ENCODE data around the gene SBNO2.
"Not testable (repeated sequence)": the region's sequence is repeated elsewhere in the genome, so short reads cannot be mapped to it uniquely, and the experiment has no call there.

Gene SBNO2

DNA sequence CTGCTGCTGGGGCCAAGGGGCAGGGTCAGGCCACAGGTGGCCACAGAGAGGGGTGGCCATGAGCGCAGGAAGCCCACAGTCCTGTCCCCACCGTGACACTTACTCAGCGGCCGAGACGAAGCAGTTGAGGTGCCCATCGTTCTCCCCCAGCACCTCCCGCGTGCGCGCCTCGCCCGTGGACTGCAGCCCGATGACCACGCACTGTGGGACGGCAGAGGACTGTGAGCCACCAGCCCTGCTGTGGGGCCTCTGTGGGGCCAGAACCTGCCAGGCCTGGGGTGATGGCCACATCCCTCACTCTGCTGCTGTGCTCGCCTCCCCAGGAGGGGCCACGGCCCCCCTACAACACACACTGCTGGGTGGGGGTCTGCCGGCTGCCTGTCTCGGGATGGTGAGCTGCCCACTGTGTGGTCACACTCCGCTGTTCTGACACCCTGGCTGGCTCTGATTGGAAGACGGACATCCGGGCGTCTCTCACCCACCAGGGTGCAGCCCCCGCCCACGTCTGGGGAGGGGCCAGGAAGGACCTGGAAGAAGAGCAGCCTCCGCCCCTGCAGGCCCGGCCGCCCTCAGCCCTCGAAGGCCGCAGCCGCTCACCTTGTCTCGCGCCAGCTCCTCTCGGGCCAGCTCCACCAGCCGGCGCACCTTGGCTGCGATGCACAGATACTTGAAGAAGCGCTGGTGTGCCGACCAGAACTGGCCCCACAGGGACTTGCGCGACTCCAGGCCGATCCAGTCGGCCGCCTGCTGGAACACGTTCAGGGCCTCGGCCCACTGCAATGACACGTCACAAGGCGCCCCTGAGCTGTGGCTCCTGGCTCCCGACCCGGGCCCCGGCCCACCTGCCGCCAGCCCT is 57.1 kb downstream of the SBNO2 start:
- no peak for DNase-seq

GRCh38 chr19:1115646-1116420 is 58.2 kb downstream of the SBNO2 start:
- no peak for DNase-seq

DNA sequence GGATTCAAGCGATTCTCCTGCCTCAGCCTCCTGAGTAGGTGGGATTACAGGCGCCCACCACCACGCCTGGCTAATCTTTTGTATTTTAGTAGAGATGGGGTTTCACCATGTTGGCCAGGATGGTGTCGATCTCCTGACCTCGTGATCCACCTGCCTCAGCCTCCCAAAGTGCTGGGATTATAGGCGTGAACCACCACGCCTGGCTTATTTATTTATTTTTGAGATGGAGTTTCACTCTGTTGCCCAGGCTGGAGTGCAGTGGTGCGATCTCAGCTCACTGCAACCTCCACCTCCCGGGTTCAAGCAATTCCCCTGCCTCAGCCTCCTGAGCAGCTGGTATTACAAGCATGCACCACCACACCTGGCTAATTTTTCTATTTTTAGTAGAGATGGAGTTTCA is 59.3 kb downstream of the SBNO2 start:
- DNase-seq, result not testable (repeated sequence)

GRCh38 chr19:1113986-1114483 is 60.0 kb downstream of the SBNO2 start:
- DNase-seq, result no peak

DNA sequence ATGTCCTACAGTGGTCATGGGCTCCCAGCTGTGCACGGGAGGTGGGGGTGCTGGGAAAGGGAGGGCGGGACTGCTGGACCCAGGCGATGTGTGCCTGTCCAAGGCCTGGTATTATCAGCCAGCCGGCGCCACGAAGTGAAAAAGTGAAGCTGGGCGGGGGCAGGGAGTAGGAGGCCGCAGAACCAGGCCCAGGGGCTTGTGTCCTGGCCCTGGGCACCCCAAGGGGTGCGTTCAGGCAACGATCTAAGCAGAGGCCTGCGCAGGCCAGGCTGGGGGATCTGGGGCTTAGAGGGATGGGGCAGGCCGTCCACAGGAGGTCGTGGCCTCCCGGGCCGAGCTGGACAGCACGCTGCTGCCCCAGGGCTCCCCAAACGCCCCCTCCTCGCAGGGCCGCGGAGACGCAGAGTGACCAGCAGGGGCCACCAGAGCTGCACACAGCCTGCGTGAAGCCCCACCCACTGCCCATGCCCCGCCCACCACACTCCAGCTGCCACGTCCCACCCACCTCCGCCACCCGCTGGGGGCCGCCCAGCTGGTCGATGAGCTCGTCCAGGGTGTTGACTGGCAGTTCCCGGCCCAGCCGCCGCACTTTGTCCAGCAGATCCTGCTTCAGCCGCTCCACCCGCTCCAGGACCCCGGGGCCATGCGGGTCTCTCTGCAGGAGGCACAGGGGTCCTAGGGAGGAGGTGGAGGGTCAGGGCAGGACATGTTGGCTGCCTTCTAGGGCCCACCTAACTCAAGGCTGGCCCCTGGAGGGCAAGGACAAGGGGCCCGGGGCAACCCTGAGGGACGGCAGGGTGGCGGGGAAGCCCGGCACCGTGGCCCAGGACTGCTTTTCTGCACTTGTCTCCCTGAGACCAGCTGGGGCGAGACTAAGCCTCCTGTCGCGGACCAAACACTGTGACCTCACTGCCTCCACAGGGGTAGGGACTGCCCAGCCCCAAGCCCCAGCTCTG is 60.8 kb downstream of the SBNO2 start:
- peak; percentile 81 for DNase-seq

DNA sequence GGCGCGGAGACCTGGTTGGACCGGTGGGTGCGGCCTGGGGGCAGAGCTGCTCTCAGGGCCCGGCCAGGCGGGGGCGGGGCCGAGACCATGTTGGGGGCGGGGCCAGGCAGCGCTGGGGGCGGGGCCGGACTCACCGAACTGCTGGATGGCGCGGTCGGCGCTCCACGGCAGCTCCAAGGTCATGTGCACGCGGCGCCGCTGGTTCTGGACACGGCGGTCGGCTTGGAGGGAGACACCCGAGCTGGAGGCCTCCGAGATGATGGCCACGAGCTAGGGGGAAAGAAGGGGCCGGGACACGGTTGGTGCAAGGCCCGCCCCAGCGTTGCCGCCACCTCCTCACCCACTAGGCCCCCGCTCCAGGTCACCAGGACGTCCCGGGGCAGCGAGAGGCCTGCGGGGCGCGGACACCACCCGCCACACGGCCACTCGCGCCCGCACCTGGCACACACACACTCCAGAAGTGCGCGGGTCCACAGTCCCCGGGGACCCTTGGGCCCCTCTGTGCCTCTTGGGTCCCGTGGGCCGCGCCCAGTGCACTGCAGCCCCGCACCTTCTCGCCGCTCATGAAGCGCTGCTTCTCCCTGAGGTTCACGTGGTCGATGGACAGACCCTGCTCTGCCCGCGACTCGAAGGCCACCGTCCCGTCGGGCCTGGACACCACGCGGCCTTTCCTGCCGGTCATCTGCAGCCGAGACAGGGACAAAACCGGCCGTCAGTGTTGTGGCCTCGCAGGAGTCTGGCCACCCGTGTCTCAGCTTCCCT is 61.6 kb downstream of the SBNO2 start:
- no peak for DNase-seq

DNA sequence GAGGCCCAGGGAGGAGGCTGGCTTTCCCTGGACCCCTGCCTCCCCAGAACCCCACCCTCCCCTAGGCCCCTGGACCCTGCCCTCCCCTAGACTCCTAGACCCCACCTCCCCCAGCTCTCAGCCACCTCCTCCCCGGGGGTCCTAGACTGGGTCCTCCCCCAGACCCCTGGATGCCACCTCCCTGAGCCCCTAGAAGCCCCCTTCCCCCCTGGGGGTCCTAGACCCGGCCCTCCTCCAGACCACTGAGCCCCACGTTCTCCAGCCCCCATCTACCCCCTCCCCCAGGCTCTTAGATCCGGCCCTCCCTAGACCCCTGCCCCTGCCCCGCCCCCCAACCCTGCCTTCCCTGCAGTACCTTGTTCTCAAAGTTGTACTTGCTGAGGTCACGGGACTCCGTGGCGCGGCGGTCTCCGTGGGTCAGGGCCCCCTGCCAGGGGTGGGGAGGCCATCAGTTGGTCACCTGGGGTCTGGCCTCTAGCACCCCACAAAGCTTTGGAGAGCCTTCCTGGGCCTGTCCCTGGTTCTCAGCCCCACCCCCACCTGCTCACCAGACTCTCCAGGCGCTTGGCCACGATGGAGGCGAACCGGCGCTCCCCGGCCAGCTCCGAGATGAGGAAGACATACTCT is 62.3 kb downstream of the SBNO2 start:
- no peak for DNase-seq

- DNase-seq, result no peak
These were observed 63.0 kb downstream of the SBNO2 start for GRCh38 chr19:1110809-1111640.

DNA sequence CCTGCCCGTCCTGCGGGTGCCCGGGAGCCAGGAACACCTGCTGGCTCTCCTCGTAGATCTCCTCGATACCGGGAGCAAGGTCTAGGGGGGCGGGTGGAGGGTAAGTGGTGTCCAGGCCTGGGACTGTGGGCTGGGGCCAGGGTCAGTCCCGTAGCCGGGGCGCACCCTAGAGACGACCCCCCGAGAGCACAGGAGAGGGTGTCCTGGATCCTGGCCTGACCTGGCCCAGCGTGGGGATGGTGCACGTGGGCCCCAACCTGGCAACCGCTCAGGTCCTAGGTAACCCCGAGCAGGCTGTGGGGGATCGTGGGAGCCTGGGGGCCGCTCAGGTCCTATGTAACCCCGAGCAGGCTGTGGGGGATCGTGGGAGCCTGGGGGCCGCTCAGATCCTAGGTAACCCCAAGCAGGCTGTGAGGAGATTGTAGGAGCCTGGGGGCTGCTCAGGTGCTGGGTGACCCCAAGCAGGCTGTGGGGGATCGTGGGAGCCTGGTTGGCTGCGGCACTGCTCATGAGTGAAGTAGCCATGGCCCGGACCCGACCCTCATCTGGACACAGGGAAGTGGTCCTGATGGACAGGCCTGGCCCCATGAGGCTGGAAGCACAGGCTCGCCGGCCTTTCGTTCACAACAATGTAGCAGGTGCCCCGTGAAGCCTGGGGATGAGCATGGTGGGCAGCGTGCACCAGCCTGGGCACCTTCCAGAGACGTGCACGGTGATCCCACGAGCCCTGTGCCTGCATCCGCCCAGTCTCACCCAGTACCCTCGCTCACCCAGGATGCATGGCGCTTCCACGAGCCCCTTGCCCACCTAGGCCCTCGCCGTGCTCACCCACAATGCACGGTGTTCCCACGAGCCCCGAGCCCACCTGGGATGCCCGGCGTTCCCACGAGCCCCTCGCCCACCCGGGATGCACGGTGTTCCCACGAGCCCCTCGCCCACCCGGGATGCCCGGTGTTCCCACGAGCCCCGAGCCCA is 64.1 kb downstream of the SBNO2 start:
- no peak for DNase-seq

DNA sequence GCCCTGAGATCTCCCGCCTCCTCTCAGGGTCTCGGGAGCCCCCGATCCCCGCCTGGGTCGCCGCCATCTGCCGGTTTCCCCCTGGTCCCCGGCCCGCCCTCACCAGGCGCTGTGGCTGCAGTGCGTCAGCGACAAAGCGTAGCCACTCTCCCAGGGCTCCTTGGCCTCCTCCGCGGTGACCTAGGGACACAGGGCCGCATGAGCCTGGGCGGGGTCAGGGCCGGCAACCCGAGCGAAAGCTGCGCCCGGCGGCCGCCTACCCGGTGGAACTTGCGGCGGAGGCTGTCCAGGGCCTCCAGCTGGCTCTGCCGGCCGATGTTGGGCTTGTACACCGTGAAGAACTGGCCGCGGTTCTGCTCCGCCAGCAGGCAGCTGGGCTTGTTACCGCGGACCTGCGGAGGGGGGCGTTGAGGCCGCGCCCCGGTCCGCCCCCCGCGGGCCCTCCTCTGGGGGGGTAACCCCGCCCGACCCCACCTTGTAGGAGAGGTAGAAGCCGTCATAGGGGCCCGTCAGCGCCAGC is 65.0 kb downstream of the SBNO2 start:
- DNase-seq, result no peak

DNA sequence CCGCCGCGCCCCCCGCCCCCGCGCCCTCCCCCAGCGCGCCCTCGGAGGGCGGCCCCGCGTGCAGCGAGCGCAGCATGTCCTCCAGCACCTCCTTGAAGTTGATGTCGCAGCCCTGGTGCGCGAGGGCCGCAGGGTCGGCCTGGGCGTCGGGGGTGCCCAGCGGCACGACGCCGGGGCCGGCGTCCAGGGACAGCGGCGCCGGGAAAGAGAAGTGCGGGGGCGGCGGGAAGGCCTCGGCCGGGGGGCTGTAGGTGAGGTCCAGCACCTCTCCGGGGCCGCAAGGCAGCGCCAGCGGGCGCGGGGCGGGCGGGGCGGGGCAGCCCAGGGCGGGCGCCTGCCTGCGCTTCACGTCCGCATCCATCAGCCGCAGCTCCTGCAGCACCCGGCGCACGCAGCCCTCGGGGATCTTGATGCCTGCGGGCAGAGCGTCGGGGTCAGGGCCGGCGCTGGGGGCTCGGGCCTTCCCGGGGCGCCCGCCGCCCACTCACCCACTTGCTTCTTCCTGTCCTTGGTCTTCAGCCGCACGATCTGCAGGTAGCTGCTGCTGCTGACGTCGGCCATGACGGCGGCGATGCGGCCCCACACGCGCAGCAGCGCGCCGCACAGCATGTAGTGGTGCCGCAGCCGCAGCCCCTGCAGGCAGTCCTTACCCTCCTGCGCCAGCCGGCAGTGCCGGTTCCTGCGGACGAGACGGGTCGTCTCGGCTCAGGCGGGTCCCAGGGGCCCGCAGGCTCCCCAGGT is 65.6 kb downstream of the SBNO2 start:
- no peak for DNase-seq

DNA sequence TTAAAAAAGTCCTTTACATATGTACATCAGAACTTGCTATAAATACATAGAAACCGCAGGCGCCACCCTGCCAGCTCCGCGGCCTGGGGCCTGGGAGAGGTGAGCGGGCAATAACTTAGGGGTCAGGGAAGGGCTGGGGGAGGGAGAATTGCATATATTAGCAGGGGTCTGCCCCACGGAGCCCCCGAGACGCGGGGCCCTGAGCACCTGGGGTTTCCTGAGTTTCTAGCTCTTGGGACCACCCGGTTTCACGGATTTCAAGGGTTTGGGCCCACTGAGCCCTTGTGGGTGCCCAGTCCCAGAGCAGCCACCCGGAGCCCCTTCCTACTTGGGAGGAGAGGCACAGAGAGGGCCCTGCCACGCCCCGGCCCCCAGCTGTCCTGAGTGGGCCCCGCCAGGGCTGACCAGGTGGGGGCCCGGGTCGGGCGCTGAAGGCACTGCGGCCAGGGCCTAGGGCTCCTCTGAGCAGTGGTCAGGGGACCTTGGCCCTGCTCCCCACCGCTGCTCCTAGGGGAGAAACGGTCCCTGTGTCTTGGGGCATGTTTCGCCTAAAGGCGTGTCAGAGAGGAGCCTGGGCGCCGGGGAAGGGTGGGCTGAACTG is 66.3 kb downstream of the SBNO2 start:
- no peak for DNase-seq

DNA sequence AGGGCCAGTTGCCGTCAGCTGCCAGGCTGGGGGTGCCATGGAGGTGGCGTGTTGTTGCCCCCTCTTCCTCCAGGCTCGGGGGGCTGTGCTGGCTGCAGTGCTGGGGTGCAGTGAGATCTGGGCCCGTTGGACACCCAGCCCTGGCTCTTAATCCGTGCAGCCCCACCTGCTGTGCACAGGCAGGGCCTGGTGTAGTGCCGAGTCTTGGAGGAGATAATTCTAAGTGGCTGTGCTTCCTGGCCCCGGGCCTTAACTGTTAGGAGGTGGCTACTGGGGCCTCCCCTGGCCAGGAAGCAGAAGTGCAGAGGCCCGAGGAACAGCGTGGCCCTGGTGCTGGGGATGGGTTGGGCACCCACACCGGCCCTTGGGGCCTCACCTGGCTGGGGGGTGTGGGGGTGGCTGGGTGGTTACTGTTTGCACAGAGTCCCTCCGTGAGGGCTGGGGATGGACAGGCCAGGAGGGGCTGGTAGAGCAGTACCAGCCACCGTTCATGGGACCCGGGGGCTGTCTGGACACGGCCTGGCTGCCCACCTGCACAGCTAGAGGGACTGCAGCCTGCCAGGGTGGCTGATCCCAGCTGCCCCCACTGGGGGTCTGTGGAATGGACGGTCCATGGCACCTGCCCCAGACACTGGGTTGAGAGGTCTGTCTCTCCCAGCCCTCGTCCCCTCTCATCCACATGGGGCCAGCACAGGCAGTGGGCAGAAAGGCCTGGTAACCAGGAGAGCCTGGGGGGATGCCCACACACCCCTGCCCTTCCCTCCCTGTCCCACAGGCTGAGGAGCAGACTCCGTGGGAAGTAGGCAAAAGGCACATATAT is 67.0 kb downstream of the SBNO2 start:
- DNase-seq, result no peak

DNA sequence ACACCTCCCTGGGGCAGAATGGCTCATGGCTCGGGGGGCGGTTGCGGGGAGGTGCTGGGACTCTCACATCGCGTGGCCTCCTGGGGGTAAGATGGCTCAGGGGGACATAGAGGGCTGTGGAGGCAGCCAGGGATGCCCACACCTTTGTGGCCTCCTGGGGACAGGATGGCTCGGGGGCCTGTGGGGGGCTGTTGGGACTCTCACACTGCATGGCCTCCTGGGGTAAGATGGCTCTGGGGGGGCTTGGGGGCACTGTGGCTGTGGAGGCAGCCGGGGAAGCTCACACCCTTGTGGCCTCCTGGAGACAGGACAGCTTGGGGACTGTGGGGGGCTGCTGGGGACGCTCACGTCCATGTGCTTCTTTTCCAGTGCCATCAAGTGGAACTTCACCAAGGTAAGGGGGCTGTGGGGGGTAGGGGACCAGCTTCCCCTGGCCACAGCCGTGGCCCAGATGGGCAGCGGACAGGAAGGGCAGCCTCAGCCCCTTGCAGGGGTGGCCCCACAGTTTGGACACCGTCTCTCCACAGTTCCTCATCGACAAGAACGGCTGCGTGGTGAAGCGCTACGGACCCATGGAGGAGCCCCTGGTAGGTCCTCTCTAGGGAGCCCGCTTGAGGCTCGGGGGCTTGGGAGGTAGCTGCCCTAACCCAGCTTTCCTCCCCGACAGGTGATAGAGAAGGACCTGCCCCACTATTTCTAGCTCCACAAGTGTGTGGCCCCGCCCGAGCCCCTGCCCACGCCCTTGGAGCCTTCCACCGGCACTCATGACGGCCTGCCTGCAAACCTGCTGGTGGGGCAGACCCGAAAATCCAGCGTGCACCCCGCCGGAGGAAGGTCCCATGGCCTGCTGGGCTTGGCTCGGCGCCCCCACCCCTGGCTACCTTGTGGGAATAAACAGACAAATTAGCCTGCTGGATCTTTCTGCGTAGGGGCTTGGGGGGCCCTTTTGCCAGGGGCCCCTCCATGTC is 67.9 kb downstream of the SBNO2 start:
- no peak for DNase-seq

DNA sequence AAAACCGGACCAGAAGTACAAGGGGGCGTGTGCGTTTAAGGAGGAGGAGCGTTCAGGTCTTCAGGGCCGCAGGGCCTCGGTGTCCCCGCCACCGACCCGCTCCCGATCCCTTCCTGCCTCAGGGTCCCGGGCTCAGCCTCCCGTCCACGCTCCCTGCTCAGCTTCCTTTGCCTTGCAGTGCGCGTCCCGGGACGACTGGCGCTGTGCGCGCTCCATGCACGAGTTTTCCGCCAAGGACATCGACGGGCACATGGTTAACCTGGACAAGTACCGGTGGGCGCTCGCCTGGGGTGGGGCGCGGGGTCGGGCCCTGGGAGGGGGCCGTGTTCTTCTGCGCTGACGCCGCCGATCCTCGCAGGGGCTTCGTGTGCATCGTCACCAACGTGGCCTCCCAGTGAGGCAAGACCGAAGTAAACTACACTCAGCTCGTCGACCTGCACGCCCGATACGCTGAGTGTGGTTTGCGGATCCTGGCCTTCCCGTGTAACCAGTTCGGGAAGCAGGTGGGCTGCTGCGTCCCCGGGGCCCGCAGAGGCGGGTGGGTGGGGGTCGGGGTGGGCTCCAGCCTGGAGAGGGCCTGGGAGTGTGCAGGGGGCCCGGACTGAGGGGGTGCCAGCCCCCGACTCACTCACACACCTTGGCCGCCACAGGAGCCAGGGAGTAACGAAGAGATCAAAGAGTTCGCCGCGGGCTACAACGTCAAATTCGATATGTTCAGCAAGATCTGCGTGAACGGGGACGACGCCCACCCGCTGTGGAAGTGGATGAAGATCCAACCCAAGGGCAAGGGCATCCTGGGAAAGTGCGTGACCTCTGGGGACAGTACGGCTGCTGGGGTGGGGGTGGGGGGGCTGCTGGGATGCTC is 68.8 kb downstream of the SBNO2 start:
- no peak for DNase-seq

All from stimulated activated CD4-positive, alpha-beta T cell treated with anti-CD3 and anti-CD28 coated beads, Interleukin-1b, Interleukin-23, amount 100 ng/mL, for 48 hours (primary cell).